GM21526 (cell line): ENCODE results near the gene EFNA5.
A peak's percentile ranks its signal among the peaks of the same experiment; 100 is the strongest.

Experiments
- ATAC-seq: cut with Tn5 transposase; IDR thresholded peaks from one replicate; pipeline ENCODE4 v1.9.1; 2021; ENCODE audit warnings: moderate library complexity; ENCODE audit not compliant: unreplicated experiment, low FRiP score

The EFNA5 gene

GRCh38 chr5:107385708-107386107 lies 285.0 kb downstream of the EFNA5 start:
- no peak for ATAC-seq

- no peak for ATAC-seq
These were observed 286.5 kb downstream of the EFNA5 start for GRCh38 chr5:107384256-107384655.

DNA sequence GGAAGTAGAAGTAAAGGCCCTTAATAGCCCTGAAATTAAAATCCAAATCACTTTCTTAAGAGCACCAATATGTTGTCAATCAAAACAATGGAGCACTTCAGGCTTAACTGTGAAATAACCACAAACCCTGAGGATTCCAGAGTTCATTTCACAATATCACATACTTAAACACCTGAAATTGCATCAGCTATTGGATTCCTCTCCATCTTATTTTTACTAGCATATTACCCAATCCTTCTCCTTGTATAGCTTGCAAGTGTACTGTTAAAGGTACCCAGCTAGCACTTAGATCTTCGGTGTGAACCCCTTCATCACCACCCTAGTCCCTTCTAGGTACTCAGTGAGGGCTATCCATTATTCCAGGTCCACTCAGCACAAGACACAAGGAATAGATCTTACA lies 287.3 kb downstream of the EFNA5 start:
- ATAC-seq, result no peak

GRCh38 chr5:107381189-107381856 lies 289.4 kb downstream of the EFNA5 start:
- no peak for ATAC-seq

- no peak for ATAC-seq
These were observed 290.1 kb downstream of the EFNA5 start for GRCh38 chr5:107380654-107381053.

DNA sequence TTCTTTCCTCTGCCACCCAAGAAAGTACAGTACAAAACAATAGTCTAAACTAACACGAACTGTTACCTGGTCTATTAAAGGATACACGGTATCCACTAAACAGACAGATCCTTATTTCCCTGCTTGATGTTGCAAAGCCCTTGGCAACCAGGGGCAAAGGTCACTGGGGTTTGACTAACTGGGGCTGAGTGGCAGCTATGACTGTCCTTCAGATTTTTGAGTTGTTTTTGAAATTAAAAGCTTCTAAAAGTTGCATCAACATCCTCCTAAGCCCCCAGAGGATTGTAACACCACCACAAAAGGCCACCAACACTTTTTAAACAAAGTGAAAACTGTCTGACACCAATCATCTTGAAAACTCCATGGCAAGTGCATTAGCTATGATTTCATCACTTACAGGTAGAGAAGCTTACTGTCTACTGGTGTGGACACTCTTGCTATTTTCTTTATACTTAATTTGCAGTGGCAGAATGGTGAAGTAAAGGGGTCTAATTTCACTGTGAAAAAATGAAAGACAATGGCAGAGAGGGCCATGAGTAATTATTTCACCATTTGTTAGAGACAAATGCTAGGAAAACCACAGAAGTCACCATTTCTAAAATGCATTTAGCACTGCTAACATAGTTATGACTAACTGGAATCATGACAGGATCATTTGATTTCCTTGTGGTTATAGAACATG lies 292.4 kb downstream of the EFNA5 start:
- ATAC-seq, result no peak

DNA sequence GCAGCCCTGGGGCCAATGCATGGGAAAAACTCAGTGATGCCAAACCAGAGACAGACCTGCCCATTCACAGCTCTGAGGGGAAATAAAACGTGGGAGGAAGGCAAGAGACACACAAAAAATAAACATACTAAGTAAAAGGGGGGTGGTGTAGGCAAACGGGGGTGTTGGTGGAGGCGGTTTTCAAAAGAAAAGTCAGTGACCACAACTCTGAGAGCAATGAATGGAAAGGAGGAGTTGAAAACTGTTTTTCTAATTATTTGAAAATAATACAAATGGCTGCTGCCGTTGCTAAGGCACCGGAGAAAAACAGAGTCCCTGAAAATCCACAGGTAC lies 293.5 kb downstream of the EFNA5 start:
- no peak for ATAC-seq

- no peak for ATAC-seq
These were observed 294.0 kb downstream of the EFNA5 start for GRCh38 chr5:107376546-107377276.

GRCh38 chr5:107373549-107374263 lies 297.0 kb downstream of the EFNA5 start:
- peak; percentile 81 for ATAC-seq

- ATAC-seq, result no peak
These were observed 297.9 kb downstream of the EFNA5 start for GRCh38 chr5:107372723-107373450.

- no peak for ATAC-seq
These were observed 300.3 kb downstream of the EFNA5 start for GRCh38 chr5:107370396-107370968.

DNA sequence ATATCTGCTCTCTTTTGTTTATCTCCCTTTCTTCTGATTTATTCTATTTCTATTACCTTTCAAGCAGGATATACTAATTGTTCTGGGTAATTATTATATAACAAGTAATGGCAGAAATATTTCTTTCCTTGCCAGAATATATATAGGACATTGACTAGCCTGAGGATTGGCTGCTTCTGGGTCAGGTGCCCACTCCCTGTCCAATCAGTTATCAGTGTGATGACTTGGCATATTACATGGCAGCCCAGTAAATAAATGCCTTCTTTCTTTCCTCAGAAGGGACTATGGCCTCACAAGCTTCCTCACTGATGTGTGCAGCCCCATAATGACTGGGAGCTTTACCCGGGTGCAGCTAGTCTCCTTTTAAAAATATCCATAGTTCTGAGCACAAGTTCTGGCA lies 301.1 kb downstream of the EFNA5 start:
- ATAC-seq, result no peak

- no peak for ATAC-seq
These were observed 302.1 kb downstream of the EFNA5 start for GRCh38 chr5:107368615-107369014.

- no peak for ATAC-seq
These were observed 302.8 kb downstream of the EFNA5 start for GRCh38 chr5:107367939-107368338.

DNA sequence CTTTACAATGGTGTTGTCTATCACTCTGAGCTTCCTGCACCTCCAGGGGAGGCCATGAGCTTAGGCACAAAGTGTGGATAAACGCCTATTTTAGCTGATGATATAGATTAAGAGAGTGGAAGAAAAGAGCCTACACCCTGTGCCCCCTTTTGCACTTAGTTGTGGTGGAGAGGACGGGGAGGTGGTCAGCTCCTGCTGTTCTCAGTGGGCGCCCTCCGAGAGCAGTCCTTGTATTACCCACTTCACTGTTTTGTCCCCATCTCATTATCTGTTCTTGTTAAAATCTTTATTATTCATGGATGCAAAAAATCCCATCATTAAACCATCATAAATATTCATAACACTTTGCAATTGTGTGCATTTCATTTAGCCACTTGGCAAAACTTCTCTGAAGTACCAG lies 303.3 kb downstream of the EFNA5 start:
- no peak for ATAC-seq

DNA sequence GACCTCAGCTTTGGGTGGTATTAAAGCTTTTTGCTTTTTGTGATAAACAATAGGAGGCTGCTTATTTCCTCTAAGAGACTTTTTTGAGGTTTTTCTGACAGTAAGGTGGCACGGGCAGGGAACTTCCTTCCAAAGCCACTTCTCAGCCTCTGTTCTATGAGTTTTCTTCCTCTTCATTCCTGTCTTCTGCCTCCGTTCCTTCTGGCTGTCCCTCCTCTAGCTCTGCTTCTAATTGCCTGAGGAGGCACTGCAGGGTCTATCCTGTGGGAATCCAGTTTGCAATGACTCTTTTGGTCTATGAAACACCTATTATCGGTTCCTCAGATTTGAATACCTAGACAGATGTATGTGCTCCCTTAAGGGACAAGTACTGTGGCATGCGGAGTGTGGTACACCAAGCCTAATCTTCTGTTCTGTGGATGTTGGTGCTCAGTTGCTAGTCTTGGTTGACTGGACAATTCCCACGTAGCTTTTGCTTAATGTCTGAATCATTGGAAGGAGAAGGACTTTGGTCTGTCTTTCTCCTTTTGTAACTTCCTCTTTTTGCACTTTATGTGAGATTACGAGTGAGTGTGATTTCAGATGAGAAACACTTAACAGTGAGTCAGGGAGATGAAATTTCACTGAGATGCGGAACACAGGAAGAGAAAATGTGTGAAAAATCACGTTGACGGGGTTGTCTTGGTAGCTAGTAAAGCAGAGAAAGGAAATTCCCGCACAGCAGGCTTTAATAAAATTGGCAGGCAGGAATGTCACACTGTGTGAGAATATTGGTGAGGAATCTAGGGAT lies 305.2 kb downstream of the EFNA5 start:
- no peak for ATAC-seq

DNA sequence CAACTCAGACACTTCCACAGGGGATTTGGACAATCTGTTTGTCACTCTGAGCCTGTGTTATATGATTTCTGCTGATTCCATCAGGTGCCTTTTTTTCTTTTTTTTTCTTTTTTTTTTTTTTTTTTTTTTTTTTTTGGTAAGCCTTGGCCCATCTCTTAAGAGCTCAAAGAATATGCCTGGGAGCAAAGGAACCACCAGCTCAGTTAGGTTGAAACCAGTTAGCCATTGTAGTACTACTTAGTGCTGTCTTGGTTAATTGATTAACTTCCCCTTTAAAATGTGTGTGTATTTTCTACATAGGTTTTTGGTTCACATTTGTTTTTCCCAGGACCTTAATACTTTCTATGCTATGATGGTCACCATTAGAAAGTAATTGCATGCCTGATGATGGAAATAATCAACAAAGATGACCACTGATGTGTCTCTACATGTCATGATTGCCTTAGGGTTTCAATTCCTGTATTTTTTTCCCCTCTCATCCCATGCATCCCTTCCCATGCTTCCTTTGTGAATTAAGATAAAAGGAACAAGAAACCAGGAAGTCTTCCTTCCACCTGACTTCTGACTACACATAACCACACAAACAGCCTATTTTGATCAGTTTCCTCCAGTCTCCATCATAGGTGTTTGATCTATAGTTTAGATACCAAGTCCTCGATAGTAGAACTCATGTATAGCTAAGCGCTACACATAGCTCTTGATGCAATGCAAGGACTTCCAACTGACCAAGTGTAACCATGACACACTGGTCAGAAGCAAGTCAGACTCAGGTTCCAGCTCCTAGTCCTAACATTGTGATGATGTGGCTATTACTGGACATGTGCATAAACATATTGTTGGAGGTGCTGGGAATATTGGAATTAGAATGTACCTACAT lies 306.1 kb downstream of the EFNA5 start:
- no peak for ATAC-seq

GRCh38 chr5:107363768-107364167 lies 307.0 kb downstream of the EFNA5 start:
- no peak for ATAC-seq
